Fibroblast of pulmonary artery (primary cell): Measurements from ENCODE around the gene PCDHAC2.
A peak's percentile ranks its signal among the peaks of the same experiment; 100 is the strongest.

Experiments
- DNase-seq: peaks from one replicate; pipeline ENCODE4 v3.0.0-alpha.2; 2010; ENCODE audit warnings: low read depth
- H3K4me3 ChIP-seq: replicated peaks from 2 replicates; pipeline ENCODE4 v1.5.1; 2011; ENCODE audit warnings: low read depth, mild to moderate bottlenecking, control low read depth, low read length, moderate library complexity
- TF ChIP-seq, protein P1 (sequence below): IDR thresholded peaks from 2 replicates; pipeline ENCODE4 v1.5.1; 2011; ENCODE audit warnings: mild to moderate bottlenecking, control low read depth, low read length, inconsistent platforms; ENCODE audit errors: missing control alignments

Gene PCDHAC2

DNA sequence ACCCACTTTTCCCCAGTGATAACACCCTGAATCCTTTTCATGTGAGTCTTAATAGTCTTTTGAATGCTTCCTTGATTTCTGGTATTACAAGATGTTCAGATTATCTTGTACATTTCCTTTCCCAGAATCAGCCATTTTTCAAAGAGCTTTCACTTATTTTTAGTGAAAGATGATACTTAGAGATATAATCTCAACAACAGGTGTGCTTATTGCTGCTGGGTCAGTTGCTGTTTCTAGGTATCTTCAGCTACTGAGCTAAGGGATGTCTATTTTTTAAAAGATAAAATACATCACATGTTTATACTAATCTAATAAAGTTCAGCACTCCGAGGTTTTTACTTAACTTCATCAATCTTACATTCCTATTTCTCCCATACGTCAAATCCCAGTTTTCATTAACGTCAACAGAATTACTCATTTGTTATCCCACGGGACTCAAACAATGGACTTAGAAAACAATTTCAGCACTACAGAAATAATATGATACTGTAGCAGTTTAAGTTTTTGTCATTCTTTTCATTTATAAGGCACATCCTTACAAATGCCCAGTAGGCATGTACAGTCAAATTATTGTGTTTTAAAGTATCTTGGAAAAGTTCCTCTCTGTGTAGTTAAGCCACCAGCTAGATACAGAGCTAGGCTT is 31.2 kb upstream of the PCDHAC2 start:
- H3K4me3 ChIP-seq: no peak overlapping the region
- TF ChIP-seq, protein P1, sequence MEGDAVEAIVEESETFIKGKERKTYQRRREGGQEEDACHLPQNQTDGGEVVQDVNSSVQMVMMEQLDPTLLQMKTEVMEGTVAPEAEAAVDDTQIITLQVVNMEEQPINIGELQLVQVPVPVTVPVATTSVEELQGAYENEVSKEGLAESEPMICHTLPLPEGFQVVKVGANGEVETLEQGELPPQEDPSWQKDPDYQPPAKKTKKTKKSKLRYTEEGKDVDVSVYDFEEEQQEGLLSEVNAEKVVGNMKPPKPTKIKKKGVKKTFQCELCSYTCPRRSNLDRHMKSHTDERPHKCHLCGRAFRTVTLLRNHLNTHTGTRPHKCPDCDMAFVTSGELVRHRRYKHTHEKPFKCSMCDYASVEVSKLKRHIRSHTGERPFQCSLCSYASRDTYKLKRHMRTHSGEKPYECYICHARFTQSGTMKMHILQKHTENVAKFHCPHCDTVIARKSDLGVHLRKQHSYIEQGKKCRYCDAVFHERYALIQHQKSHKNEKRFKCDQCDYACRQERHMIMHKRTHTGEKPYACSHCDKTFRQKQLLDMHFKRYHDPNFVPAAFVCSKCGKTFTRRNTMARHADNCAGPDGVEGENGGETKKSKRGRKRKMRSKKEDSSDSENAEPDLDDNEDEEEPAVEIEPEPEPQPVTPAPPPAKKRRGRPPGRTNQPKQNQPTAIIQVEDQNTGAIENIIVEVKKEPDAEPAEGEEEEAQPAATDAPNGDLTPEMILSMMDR: no peak
- DNase-seq: no peak

GRCh38 chr5:140946578-140946977 is 19.7 kb upstream of the PCDHAC2 start:
- TF ChIP-seq, protein P1: no peak
- H3K4me3 ChIP-seq: no peak overlapping the region
- no peak for DNase-seq

DNA sequence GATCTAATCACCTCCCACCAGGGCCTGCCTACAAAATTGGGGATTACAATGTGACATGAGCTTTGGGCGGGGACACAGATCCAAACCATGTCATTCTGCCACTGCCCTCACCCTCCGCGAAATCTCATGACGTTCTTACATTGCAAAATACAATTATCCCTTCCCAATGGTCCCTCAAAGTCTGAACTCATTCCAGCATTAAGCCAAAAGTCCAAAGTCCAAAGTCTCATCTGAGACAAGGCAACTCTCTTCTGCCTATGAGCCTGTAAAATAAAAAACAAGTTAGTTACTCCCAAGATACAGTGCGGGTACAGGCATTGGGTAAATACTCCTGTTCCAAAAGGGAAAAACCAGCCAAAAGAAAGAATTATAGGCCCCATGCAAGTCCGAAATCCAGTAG is 14.6 kb upstream of the PCDHAC2 start:
- DNase-seq: no peak
- H3K4me3 ChIP-seq: no peak overlapping the region
- TF ChIP-seq, protein P1: no peak

DNA sequence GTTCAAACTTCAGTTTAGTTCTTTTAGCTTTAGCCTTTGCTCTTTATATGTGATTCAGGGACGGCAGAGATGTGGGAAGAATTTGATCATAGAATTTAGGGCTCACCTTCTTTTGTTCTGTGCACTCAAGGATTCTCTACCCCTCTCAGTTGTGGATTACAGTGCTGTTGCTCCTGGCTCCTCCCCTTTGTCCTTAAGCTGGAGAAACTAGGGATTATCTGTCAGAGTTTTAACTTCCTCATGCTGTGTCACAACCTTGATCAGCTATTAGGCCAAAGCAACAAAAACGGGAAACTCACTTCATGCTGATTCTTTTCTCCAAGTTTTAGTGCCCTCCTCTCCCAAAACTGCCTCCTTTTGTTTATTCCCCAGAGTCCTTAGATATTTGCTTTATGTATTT is 13.0 kb upstream of the PCDHAC2 start:
- TF ChIP-seq, protein P1: no peak
- H3K4me3 ChIP-seq: no peak overlapping the region
- no peak for DNase-seq

- no peak for DNase-seq
- TF ChIP-seq, protein P1: no peak
- H3K4me3 ChIP-seq: no peak overlapping the region
These were observed 4.1 kb upstream of the PCDHAC2 start for GRCh38 chr5:140962190-140962589.

GRCh38 chr5:140964356-140964755 is 1.9 kb upstream of the PCDHAC2 start:
- H3K4me3 ChIP-seq: no peak overlapping the region
- TF ChIP-seq, protein P1: no peak
- no peak for DNase-seq

- H3K4me3 ChIP-seq: peak overlapping the region; percentile 46
- DNase-seq: no peak
- TF ChIP-seq, protein P1: no peak
These were observed 377 bp upstream of the PCDHAC2 start for GRCh38 chr5:140965905-140966292.
